G401 (cell line): Measurements from ENCODE around the gene NSF. TPM values are rescaled to one million over a fixed set of nuclear protein-coding genes. Genes with fewer than 3 reads are reported as not detected.

Source experiments
- DNase-seq: peaks from one replicate; pipeline ENCODE4 v3.0.0-alpha.2; 2015; ENCODE audit warnings: low spot score
- in situ Hi-C: cut with HindIII; loops from 2 replicates; pipeline ENCODE4 v1.10.0; 2016; ENCODE audit warnings: low sequenced_read_pairs, mixed read lengths
- total RNA-seq: library from RNA; depleted of rRNA; stranded (reverse); fragments of >200 nt; shearing (Covaris generic); gene quantifications from 2 replicates; pipeline ENCODE4 v1.2.3, GENCODE V29; 2014

NSF gene
- total RNA-seq, 1 experiment from 2014 or later: 19.0 TPM

DNA sequence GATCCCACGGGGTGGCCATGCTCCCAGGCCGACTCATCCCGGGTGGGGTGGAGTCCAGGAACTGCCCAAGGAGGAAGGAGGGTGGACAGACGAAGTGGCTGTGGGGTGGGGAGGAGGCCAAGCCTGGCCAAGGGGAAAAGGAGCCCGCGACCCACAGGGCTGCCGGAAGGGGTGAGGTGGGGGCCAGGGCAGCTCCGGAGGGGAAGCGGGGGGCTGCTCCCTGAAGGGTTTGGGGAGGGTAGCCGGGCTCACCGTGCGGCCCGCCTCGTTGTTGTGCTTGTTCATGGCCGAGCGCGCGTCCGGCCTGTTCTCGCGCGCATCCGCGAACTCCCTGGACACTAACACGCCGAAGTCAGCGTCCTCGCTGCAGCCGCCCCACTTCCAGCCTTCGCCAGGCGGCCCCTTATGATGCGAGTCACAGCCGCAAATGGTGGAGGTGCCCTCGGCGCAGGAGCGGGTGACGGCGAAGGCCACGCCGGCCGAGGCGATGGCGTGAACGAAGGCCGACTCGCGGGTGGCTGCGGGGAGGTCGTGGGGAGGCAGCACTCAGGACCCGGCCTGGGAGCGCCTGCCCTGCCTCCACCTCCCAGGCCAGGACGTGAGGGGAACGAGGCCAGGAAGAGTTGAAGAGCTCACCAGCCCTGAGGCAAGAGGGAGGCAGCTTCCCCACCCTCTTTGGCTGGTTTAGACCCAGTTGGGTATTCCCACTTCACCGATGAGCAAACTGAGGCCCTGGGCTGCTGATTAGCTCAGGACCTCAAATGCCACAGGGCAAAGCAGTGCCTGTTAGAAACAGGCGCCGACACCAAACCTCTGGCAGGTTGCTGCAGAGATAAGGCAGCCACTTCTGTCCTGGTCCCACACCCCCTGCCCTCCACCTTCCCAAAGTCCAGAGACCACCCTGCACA is 179.3 kb downstream of the NSF start:
- in situ Hi-C loops: no loop called here
- no peak for DNase-seq

DNA sequence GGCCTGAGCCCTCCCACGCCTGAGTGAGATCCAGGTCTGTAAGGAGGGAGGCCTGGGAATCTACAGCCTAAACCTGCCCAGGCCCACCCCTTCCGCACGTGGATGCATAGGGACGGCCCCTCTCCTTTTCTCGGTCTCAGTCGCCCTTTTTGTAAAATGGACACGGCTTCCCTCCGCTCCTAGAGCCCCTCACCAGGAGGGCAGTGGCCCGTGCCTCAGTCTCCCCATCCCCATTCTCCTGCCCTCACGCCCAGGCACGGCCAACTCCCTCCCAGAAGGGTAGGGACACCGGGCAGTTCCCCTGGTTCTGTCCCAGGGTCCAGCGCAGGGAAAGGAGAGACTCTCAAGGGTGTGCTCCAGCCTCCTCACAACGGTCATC is 180.0 kb downstream of the NSF start:
- in situ Hi-C loops: no loop called here

GRCh38 chr17:46770818-46771560 is 180.5 kb downstream of the NSF start:
- peak; percentile 20 for DNase-seq
- in situ Hi-C loops: no loop called here

More for the DNA sequence above, 180.0 kb downstream of the NSF start:
- no peak for DNase-seq

GRCh38 chr17:46771561-46772474 is 181.3 kb downstream of the NSF start:
- in situ Hi-C loops: no loop called here
- DNase-seq: peak; percentile 34

DNA sequence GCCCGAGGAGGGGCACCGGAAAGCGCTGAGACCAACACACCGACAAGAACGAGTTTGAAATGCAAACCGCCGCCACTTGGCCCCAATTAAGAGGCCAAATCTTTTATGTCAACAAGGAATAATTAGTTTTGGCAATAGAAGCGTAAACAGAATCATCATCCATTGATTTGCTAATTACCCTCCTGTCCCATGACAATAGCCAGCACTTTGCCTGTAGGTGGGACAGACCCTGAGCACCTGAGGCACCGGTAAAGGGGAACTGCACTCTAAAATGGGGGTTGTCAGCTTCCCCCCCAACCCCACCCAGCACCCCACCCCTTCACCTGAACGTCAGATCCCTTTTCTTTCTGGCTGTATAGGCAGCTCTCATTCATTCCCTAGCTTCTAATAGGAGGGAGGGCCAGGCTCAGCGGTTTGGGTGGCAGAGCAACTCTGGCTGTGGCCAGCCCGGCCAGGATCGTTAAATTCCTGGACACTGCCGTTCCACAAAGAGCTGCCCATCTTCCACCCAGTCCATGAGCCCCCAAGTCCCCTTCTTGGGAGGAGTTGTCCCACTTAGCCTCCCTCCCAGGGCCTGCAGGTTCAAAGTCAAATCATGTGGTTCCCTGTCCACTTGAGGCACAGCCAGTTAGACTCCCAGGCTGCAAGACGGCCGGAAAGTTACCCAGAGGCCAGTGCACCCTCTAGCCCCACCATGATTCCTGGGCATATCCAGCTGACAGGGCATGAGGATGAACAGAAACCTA is 182.2 kb downstream of the NSF start:
- in situ Hi-C loops: no loop called here
- no peak for DNase-seq

DNA sequence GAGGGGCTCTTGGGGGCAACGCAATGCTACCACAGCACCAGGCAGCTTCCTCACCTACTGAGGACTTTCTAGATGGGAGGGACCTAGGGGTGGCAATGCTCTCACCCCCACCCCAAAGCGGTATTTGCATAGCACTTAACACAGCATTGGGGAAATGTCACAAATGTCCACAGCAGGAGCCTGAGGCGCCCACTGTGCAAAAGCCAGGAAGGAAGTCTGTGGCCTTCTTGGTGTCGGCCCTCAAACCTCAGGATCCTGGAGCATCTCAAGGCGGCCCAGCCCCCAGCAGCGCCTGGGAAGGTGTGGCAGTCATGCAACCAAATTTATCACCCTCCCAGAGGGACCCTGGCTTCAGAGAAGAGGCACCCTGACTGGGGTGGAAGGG is 182.7 kb downstream of the NSF start:
- no peak for DNase-seq
- in situ Hi-C loops: no loop called here

DNA sequence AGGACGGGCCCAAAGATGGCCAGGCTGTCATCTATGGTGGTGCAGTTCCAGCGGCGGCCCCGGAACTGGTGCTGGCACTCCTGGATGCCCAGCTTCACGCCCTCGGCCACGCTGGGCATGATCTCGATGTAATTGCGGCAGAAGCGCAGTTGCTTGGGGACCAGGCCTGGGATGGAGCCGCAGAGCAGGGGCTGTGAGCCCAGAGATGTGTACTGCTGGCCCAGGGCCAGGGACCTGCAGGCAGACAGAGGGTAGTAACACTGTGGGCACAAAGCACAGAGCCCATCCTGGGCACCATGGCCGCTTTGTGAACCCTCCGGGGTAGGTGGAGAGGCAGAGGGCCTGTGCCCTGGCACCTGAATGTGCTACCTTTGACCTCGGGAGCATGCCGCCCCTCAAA is 183.2 kb downstream of the NSF start:
- in situ Hi-C loops: no loop called here
- DNase-seq: no peak

GRCh38 chr17:46774108-46774737 is 183.8 kb downstream of the NSF start:
- in situ Hi-C loops: no loop called here

DNA sequence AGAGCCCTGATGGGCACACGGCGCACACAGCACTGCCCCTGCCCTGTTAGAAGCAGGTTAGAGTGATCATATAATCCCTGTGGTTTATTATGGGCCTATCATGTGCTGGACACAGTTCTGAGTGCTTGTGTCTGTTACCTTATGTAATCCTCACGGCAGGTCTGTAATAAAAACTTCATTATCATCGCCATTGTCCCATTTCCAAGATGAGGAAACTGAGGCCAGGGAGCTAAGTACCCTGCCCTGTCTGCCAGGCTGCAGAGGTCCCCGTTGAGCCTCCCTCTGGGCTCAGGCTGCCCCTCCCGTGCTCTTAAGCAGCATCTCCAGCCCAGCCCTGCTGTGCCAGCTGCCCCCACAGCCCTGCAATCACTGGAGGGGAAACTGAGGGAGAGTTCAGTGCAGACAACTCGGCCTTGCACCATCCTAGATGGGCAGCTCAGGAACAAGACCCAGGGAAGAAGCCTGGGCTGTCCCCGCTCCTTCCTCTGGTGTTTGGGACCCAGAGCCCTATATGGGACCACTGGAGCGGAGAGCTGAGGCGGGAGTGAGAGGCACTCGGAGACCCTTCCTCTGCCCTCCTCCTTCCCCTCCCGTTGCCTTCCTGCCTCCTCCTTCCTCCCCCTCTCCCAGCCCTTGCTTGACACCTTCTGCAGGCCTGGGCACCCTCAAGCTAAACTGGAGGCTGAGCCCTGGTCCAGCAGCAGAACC is 186.0 kb downstream of the NSF start:
- in situ Hi-C loops: no loop called here
- DNase-seq: no peak

More at GRCh38 chr17:46774108-46774737, 183.8 kb downstream of the NSF start:
- DNase-seq: no peak

GRCh38 chr17:46777943-46778915 is 187.8 kb downstream of the NSF start:
- in situ Hi-C loops: no loop called here
- DNase-seq: peak; percentile 34

DNA sequence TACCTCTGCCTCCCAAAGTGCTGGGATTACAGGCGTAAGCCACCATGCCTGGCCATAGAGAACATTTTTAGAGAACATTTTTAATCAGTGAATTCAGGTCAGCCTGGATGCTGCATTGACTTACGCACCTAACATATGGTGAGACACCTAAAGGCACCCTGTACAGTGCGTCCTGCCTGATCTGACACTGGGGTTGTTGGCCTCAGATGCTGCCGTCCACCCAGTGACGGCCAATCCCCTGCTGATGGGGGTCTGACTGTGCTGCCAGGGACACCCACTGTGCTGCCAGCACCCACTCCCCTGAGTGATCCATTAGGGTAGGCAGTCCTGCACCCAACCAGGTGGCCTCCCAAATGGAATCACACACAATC is 189.5 kb downstream of the NSF start:
- DNase-seq: no peak
- in situ Hi-C loops: no loop called here

DNA sequence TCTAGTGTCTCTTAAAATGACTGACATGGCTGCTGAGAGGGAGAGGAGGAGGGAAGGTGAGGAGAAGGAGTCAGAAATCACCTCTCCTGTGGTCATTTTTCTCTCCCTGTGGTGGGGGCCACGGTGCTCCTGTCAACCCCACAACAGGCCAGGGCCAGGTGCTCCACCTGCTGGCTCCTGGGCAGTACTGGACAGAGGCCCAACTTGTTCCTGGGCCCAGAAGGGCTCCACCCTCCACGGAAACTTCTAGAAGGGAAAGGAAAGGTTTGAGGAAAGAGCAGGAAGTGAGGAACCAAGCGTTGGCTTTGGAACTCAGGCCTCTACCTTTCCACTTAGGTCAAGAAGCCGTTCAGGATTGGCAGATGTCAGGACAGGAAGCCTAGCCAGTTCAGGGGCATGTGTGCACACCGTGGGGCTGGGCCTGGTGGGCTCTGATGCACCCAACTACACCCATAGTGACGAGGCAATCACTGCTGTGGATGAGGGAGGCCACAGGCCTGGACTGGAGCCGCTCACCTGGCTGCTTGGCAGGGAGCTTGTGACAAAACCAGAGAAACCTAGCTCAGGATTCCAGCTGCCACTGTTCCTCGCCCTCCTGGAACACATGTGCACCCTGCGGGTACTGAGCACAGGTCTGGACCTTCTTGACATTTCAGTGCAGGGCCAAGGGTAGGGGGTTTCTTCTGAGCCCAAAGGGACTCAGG is 191.9 kb downstream of the NSF start:
- in situ Hi-C loops: no loop called here
- DNase-seq: peak; percentile 33

DNA sequence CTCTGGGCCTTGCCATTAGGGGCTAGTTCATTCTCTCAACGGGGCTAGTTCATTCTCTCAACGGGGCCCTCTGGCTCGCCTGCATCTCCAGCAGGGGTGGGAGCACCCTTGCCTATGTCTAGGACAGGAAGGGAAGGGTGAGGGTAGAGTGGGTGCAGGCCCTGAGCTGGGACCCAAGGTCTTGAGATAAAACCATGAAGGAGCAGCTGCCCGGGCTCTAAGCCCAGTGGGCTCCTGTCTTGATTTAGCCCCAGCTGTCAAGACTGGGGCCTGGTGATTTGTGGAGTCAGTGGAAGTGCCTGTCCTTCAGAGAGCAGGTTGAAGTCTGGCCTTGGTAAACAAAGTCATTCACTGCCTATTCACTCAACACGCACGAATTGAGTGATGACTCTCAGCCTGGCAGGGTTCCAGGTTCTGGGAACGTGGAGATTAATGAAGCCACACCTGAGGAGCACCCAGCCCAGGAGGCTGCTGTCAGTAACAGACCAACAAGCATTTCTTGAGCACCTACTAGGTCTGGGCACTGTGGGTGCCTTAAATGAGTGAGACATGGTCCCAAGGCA is 192.6 kb downstream of the NSF start:
- DNase-seq: no peak
- in situ Hi-C loops: no loop called here

DNA sequence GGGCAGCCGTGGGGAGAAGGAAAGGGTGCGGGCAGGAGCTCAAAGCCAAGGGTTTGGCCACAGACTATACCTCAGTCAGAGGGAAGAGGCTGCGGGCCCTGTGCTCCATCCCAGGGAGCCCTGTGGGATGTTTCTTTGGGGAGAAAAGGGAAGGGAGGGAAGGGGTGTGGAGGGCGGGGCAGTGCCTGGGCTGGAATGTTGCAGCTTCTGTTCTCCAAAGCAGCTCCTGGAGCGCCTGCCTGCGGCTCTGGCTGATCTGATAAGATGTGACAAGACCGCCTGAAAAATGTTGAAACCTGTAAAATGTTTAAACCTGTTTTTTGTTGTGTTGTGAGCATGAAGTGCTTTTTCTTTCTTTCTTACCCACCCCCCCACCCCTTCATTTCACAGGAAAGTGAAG is 195.2 kb downstream of the NSF start:
- no peak for DNase-seq
- in situ Hi-C loops: no loop called here

DNA sequence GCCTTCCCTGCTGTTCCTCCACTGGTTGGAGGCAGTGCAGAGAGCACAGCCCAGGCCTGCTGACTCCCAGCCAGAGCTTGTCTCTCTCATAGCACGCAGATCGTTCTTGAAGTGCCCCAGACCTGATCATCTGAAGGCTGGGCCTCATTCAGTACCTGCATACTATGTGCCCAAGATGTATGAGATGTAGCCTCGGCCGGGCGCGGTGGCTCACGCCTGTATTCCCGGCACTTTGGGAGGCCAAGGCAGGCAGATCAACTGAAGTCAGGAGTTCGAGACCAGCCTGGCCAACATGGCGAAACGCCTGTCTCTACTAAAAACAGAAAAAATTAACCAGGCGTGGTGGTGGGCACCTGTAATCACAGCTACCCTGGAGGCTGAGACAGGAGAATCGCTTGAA is 197.0 kb downstream of the NSF start:
- in situ Hi-C loops: no loop called here
- DNase-seq: no peak

DNA sequence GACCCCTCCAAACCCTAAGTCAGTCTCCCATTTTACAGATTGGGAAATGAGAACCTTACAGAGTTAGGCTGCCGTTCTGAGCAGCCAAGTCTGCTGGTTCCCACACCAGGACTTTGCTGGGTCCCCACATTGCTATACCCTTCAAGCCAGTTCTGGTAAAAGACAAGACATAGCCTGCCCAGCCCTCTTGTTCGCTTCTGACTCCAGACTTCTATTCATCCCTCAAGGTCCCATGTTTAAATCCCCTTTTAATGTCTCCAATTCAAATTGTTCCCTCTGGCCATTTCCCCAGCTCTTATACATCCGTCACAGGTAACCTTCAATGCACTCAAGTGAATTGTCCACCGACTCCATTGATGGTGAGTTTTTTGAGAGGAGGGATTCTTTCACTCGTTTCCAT is 197.8 kb downstream of the NSF start:
- in situ Hi-C loops: no loop called here
- no peak for DNase-seq
